ENCODE data around the gene ECEL1.
"Not testable (repeated sequence)": the region's sequence is repeated elsewhere in the genome, so short reads cannot be mapped to it uniquely, and the experiment has no call there.

The ECEL1 gene

DNA sequence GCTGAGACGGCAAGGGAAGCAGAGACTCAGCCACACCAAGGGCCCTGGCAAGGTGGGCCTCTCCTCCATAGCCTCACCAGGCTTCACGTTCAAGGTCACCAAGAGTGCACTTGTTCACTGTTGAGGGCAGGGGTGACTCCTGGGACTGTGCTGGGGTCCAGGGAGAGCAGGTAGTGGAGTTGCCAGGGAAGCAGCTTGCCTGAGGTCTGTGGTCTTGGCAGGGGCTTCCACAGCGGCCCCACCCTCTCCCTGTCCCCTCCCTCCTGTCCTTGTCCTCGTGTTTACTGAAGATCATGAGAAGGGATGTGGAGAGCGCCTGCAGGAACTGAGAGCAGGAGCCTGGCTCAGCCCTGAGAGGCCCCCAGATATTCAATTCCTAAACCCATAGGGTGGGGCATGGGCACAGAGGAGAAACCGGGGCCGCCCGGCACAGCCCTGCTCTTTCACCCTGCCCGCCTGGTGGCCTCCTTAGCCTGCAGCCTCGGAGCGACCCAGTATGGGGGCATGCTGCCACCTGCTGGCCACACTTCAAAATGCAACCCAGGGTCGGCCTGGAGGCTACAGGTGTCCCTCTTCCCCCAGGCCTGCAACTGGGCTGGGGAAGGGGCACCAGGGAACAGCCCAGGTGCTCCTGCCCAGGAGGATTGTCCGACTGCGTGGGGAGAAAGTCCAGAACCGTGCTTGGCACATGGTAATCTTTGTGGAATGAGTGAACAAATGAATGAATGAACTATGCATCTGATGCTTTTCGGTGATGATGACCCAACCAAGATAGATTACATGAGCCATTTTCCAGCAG lies 47.2 kb downstream of the ECEL1 start:
- not testable (repeated sequence) for DNase-seq

DNA sequence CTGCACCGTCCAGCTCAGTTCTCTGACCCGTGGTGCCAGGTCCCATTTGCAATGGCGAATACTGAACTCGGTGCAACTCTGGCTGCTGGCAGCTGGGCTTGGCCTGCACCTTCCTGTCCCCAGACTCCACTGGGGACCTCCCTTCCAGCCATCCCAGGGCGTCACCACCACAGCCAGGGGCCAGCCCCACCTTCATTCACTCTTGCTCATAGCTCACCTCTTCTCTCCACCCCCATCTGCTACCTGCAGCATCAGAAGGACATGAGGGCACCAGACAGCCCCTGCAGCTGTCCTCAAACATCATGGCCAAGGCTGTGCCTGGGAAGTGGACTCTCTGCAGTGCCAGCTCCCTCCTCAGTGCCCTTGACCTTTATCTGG lies 47.9 kb downstream of the ECEL1 start:
- no peak for DNase-seq

DNA sequence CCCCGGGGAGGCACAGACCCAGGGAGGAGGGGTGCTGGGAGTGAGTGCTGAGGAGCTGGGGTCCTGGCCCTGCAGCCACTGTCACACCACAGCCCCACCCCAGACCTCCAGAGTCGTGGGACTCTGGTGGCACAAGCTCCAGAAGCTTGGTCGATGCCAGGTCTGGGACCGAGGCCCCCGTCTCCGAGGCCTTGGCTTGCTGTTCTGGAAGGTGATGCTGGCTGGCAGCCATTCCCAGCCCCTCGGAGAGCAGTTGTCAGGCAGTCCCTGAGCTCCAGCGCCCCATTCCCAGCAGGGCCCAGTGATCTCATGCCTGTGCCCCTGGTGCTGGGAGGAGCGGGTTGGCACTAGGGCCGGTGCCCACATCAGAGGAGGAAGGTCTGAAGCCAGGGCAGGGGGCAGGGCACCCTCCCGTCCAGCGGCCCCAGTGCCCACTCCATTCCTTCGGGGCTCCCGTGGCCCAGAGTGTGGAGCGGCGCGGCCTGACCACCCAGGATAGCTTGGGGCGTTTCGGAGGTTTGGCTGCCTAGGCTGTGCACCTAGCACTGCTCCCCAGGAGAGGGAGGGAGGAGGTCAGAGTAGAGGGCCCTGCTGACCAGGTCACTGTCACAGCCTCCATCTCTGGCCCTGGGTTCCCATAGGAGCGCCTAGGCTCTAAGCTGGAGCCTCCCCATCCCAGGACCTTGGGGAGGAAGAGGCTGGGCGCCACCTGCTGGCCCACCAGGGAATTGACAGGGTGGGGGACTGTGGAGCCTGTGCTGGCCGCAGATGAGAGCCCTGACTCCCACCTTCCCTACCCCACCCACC lies 48.5 kb downstream of the ECEL1 start:
- DNase-seq, result no peak

DNA sequence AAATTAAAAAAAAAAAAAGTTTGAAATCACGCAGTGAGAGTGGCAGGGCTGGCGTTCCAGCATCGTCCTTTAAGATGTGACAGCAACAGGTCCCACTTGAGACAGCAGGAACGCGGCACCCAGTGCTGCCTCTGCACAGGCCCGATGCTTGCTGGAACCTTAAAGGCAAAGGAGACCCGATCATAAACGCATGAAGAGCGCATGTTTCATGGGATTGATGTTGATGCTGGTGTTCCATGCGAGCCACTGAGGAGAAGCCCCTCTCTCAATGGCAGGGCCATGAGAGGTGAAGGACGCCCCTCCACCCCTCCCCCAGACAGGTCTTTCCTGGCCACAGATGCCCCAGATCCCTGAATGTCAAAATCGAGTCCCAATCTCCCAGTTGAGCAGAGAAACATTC lies 49.5 kb downstream of the ECEL1 start:
- DNase-seq, result no peak

DNA sequence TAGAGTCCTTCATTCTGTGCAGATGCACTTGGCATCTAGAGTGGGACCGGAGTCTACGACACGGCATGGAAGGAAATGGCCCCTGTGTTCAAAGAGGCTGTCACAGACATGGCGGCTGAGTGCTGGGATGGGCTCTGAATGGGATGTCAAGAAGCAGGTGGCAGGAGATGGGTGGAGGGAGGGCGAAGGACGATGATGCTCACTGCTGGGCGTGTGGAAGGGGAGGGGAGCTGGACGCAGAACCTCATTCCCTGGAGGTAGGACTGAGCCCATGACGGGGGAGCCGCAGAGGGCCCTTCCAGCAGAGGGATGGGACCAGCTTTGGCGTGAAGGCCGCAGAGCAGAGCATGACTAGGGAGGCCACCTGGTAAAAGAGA lies 50.5 kb downstream of the ECEL1 start:
- no peak for DNase-seq

DNA sequence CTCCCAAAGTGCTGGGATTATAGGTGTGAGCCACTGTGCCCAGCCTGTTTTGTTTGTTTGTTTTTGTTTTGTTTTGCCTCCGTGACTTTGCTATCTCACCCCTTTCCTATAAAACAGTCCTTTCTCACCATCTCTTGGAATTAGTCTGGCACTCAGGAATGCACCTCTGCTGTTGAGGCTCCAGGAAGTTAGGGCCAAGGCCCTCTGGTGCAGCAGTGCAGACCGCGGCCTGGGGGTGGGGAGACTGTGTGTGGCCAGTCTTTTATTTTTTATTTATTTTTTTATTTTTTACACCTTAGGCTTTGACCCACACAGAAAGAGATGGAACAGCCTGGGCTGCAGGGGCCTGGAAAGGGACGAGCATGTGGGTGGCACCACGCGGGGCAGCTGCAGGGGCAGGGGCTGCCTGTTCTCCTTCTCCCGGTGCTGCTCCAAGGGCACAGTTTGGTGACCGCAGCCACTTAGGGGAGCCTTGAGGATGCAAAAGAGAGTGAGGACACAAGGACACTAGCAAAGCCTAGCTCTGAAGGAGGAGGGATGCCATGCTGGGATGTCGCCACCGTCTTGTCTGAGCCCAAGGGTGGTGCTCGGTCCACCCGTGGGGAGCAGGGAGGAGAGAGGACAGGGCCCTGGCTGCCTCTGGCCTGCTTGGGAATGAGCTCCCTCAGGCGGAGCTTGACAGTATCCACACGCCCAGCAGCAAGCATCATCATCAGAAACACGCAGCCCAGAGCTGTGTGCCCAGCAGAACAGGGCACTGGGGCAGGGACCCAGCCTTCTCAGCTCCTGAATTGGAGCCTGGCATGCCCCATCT lies 51.0 kb downstream of the ECEL1 start:
- no peak for DNase-seq

DNA sequence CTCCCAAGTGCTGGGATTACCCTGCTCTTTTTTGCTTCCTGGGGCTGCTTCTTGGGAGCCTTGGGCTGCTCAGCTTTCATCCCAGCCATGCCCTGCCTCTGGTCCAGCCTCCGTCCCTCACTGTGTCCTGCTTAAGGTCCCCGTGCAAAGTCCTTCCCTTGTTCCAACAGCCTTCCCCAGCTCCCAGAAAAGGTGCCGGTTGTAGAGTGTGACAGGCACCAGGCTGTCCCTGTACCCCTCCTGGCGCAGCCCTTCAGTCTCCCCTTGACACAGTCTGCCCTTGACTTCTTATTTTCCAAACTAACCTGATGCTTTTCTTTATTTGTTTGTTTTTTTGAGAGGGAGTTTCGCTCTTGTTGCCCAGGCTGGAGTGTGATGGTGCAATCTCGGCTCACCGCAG lies 51.8 kb downstream of the ECEL1 start:
- DNase-seq, result no peak

DNA sequence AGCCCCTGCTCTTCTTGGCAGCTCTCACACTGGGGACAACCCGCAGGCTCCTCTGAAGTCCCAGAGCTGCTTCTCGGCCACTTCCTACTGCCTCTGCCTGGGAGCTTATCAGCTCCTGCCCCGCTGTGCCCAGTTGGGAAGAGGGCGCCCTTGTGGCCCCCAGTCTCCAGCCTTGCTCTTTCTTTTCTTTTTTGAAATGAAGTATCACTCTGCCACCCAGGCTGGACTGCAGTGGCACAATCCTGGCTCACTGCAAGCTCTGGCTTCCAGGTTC lies 52.3 kb downstream of the ECEL1 start:
- no peak for DNase-seq

DNA sequence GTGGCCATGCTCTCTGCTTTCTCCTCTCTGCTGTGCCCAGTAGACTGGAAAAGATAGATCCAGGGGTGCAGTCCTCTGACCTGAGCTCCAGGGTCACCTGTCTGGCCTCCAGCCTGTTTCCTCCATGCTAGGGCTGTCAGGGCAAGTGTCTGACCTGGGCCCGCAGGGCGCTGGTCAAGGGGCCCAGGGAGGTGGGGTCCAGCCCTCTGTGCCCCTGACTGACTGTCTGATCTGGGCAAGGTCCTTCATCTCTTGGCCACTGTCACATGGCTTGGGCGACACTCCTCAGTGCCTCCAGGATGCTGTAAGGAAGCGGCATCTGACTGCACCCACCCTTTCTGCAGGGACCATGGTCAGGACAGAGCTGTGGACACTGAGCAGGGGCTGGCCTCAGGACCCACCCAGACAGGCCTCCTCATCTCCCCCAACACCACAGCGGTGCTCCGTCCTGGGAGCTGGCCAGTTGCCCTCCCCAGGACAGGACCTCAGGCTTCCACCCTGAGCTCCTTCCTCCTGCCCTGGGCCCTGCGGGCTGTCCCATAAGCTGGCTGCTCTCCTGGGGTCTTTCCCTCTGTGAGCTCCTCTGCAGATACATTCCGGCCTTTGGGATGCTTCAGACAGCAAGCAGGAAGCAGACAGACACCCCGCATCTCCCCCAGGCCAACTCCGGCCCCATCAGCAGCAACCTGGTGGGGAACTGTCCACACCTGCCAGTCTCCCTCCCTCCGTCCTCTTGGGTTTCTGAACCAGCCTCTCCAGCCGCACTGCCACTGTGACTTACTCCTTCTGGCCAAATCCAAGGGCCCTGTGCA lies 52.9 kb downstream of the ECEL1 start:
- no peak for DNase-seq

DNA sequence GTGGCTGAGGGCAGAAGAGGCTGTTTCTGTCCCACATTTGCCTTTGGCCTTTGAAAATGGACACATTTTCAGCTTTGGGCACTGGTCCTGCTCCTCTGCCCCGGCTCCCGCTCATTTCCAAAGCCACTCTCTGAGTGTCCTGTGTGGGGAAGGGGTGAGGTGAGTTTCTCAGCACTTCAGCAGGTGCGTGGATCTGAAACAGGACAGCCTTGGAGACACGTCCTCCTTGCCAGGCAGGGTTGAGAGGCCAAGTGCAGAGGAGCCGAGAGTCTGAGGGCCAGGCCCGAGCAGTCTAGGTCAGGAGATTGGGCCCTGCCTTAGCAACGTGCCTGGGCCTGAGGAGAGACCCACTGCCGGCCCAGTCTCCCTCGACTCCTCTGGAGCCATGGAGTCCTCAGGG lies 53.5 kb downstream of the ECEL1 start:
- DNase-seq, result no peak

DNA sequence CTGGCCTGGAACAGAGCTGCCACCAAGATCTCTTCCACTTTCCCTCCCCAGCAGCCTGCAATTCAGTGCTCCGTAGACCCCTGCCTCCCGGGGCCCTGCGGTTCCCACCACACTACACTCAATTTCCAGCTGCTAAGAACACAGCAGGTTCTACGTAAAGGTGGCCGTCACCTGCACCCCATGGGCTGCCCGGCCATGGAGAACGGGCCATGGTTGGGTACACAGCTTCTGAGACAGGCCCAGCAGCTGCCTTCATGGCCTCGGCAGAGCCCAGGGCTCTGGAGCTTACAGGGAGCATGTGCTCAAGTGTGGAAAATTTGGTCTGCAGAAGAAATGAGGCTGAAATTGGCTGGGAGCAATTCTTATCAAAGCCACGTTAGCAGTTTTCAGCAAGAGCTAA lies 54.0 kb downstream of the ECEL1 start:
- DNase-seq, result not testable (repeated sequence)

DNA sequence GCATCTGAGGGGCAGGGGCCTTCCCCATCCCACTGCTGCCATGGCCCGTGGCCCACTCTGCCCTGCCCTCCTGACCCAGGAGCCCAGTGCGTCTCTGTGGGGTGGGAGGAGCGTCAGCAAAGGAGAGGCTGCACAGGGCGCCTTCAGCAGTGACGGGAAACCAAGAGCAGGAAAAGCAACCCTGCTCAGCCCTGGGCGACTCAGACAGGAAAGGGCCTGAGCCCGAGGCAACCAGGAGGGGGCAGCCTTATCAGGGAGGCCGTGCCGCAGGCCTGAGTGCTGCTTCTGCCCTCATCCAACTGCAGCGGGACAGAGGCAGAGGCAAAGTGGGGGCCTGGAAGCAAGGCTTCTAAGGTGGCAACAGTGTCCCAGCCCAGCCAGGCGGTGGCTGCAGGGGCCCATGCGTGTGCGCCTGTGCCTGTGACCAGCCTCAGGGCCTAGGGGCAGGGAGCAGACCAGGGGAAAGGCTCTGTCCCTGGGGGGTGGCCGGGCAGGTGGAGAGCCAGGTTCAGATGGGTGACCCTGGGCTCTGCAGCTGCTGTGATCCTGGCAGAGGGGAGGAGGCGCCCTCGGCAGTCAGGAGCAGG lies 54.9 kb downstream of the ECEL1 start:
- DNase-seq, result no peak

DNA sequence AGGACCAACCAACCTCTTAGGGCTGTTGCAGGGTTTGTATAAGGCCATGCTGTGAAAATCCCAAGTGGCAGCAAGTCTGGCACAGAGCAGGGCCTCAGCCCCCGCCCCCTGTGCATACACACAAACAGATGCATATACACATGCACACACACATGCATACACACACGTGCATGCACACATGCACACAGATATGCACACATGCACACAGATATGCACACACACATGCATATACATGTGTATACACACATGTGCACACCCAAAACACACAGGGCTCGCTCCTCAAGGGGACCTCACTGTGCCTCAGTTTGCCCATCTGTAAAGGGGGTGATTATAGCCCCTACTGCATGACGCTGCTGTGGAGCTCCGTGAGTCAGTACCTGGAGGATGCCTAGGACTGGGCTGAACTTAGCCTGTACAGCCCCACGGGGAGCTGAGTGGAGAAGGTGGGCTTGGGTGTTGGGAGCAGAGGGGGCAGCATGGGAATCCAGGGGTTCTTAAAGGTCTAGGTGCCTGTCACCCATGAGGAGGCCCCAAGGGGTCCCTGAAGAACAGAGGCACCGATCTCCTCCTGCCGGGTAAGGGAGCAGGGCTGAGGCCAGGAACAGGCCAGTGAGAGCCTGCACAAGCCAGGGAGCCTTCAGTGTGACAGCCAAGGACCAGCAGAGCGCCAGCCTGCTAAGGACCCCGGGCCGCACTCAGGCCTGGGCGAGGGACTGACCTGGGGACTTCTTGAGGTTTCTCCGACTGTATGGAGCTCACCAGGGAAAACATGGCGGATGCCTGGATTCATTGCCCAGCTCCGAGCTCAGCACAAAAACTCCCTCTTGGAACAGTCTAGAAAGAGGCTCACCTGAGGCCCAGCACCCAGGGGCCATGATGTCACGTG lies 55.7 kb downstream of the ECEL1 start:
- DNase-seq, result no peak

All from SIG-M5 (cell line).